Liver (tissue), 3 donors: ENCODE data around the gene RNF220.

Experiments used
- RAD21 ChIP-seq, 2 donors: IDR thresholded peaks; 2 replicates each; pipeline ENCODE4 v1.6.1; 2016; ENCODE audit warnings: antibody characterized with exemption in 2 of 2, mild to moderate bottlenecking in 2 of 2
- TF ChIP-seq, protein P1 (sequence below): fragments of 150-350 bp; IDR thresholded peaks from 2 replicates; pipeline ENCODE4 v1.5.1; 2017; ENCODE audit warnings: improper control_type of control experiment, low read depth, low read length; ENCODE audit not compliant: missing input control
- TF ChIP-seq, protein P2 (sequence below): IDR thresholded peaks from 2 replicates; pipeline ENCODE4 v1.6.1; 2016; ENCODE audit warnings: antibody characterized with exemption
- TF ChIP-seq, protein P3 (sequence below): IDR thresholded peaks from 2 replicates; pipeline ENCODE4 v1.6.1; 2016; ENCODE audit warnings: antibody characterized with exemption
- donor health status: healthy.
- donor health status: healthy.

DNA sequence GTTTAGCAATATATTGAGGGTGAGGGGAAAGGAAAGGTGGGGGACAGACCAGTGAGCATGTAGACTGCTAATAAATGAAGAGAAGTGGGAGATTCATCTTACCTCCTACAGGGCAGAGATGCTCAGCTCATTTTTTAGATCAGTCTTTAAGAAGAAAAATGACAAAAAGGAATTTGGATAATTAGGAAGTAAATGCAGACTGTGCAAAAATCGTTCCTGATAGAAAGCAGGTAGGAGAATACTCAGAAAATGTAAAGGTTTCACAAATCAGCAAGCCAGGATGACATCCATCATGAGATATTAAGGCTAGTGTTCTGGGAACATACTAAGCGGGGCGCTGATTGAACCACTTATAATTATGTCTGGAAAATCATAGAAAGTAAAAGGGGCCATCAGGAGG is 106.3 kb downstream of the RNF220 start:
- TF ChIP-seq, protein P1, sequence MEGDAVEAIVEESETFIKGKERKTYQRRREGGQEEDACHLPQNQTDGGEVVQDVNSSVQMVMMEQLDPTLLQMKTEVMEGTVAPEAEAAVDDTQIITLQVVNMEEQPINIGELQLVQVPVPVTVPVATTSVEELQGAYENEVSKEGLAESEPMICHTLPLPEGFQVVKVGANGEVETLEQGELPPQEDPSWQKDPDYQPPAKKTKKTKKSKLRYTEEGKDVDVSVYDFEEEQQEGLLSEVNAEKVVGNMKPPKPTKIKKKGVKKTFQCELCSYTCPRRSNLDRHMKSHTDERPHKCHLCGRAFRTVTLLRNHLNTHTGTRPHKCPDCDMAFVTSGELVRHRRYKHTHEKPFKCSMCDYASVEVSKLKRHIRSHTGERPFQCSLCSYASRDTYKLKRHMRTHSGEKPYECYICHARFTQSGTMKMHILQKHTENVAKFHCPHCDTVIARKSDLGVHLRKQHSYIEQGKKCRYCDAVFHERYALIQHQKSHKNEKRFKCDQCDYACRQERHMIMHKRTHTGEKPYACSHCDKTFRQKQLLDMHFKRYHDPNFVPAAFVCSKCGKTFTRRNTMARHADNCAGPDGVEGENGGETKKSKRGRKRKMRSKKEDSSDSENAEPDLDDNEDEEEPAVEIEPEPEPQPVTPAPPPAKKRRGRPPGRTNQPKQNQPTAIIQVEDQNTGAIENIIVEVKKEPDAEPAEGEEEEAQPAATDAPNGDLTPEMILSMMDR, result no peak
- TF ChIP-seq RAD21 (IDR thresholded peaks at IDR 0.05), result no peak
- TF ChIP-seq, protein P2, sequence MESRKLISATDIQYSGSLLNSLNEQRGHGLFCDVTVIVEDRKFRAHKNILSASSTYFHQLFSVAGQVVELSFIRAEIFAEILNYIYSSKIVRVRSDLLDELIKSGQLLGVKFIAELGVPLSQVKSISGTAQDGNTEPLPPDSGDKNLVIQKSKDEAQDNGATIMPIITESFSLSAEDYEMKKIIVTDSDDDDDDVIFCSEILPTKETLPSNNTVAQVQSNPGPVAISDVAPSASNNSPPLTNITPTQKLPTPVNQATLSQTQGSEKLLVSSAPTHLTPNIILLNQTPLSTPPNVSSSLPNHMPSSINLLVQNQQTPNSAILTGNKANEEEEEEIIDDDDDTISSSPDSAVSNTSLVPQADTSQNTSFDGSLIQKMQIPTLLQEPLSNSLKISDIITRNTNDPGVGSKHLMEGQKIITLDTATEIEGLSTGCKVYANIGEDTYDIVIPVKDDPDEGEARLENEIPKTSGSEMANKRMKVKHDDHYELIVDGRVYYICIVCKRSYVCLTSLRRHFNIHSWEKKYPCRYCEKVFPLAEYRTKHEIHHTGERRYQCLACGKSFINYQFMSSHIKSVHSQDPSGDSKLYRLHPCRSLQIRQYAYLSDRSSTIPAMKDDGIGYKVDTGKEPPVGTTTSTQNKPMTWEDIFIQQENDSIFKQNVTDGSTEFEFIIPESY, result no peak
- TF ChIP-seq, protein P3, sequence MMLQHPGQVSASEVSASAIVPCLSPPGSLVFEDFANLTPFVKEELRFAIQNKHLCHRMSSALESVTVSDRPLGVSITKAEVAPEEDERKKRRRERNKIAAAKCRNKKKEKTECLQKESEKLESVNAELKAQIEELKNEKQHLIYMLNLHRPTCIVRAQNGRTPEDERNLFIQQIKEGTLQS, result no peak
